ENCODE results near the gene DGKZ. TPM values are rescaled to one million over a fixed set of nuclear protein-coding genes. Genes with fewer than 3 reads are reported as not detected.

The DGKZ gene
- total and polyA plus RNA-seq, 2 experiments from 2014 or later, result 45.1 to 170 TPM

- Histone ChIP-seq H3K36me3 (ENCODE audit: insufficient read depth) (no peaks in the 10 kb centered on the region), H3F3A (replicated peaks; ENCODE audit: low read depth) (peaks cover 4% of the 10 kb centered on the region), H3K79me2 (replicated peaks; ENCODE audit: insufficient read depth) (no peaks in the 10 kb centered on the region), H3K27me3 (ENCODE audit: insufficient read depth) (no peaks in the 10 kb centered on the region), H3K4me1 (ENCODE audit: insufficient read depth) (peaks cover 10% of the 10 kb centered on the region), H2AFZ (0 out of 2 replicates have a peak overlapping the region, but pooled peaks have one; percentile 23), H4K20me1 (replicated peaks; ENCODE audit: insufficient read depth) (no peaks in the 10 kb centered on the region; the same call in 1 of the 2 replicates), H3K4me3 (no peak overlapping the region), H3K4me2 (peak overlapping the region; percentile 69), H3K27ac (ENCODE audit: low read depth) (peak overlapping the region; percentile 45; the same call in 1 of the 2 replicates), H3K9me2 (ENCODE audit: insufficient read depth) (no peaks in the 10 kb centered on the region)
- TF ChIP-seq REST (IDR thresholded peaks at IDR 0.05; ENCODE audit: unreplicated experiment) (no peak), EZH2phosphoT487 (IDR thresholded peaks at IDR 0.05; ENCODE audit: unreplicated experiment) (no peak), STAT1 (IDR thresholded peaks at IDR 0.05; ENCODE audit: unreplicated experiment) (no peak)
- H3K36me3 Mint-ChIP-seq (ENCODE audit: low read depth), result no peaks in the 10 kb centered on the region
- no peak overlapping the region for H3K27ac Mint-ChIP-seq
- H3K9me3 Mint-ChIP-seq, result no peaks in the 10 kb centered on the region
- peaks cover 20% of the 10 kb centered on the region for H3K4me1 Mint-ChIP-seq
- H3K27me3 Mint-ChIP-seq (ENCODE audit: insufficient read depth, low read depth, poor library complexity), result peaks cover 11% of the 10 kb centered on the region
- peak; percentile 61 for DNase-seq (ENCODE audit: low spot score)
- H3K4me3 Mint-ChIP-seq, result no peak overlapping the region
- peak; percentile 67 for ATAC-seq
Measured at GRCh38 chr11:46307785-46308341, 39.4 kb upstream of the DGKZ start.

GRCh38 chr11:46308631-46309419 lies 38.4 kb upstream of the DGKZ start:
- H3K4me1 Mint-ChIP-seq, result peaks cover 20% of the 10 kb centered on the region
- H3K27ac Mint-ChIP-seq, result peak overlapping the region; percentile 20; the same call in 1 of the 2 replicates
- Histone ChIP-seq H3K4me3 (no peak overlapping the region), H3K9me2 (ENCODE audit: insufficient read depth) (no peaks in the 10 kb centered on the region), H2AFZ (no peak overlapping the region), H3F3A (replicated peaks; ENCODE audit: low read depth) (peaks cover 10% of the 10 kb centered on the region), H3K27me3 (ENCODE audit: insufficient read depth) (no peaks in the 10 kb centered on the region), H4K20me1 (replicated peaks; ENCODE audit: insufficient read depth) (no peaks in the 10 kb centered on the region; the same call in 1 of the 2 replicates), H3K36me3 (ENCODE audit: insufficient read depth) (no peaks in the 10 kb centered on the region), H3K4me1 (ENCODE audit: insufficient read depth) (peaks cover 10% of the 10 kb centered on the region), H3K4me2 (peak overlapping the region; percentile 69), H3K27ac (ENCODE audit: low read depth) (no peak overlapping the region), H3K79me2 (replicated peaks; ENCODE audit: insufficient read depth) (no peaks in the 10 kb centered on the region)
- no peaks in the 10 kb centered on the region for H3K9me3 Mint-ChIP-seq
- peak; percentile 92 for ATAC-seq
- TF ChIP-seq CTCF (conservative IDR thresholded peaks at IDR 0.05; ENCODE audit: low read depth in 2 of 2) (peak; percentile 93 to 94), STAT1 (IDR thresholded peaks at IDR 0.05; ENCODE audit: unreplicated experiment) (no peak)
- peaks cover 11% of the 10 kb centered on the region for H3K27me3 Mint-ChIP-seq (ENCODE audit: insufficient read depth, low read depth, poor library complexity)
- peak; percentile 94 for DNase-seq (ENCODE audit: low spot score)
- no peak overlapping the region; the same call in 2 of the 3 replicates for H3K4me3 Mint-ChIP-seq
- H3K36me3 Mint-ChIP-seq (ENCODE audit: low read depth), result no peaks in the 10 kb centered on the region

Measured in GM23338 (cell line).